PFSK-1 (cell line): ENCODE results near the gene KRT78.

Experiments
- FOXP2 ChIP-seq: optimal IDR thresholded peaks from 2 replicates; pipeline ENCODE3; 2011; ENCODE audit warnings: borderline replicate concordance, control low read depth, inconsistent platforms; ENCODE audit not compliant: insufficient read depth; ENCODE audit errors: extremely low read length, extremely low read depth
- POLR2AphosphoS5 ChIP-seq: IDR thresholded peaks from 2 replicates; pipeline ENCODE4 v1.6.1; 2012; ENCODE audit warnings: low read depth, mild to moderate bottlenecking, control low read depth, low read length, moderate library complexity
- SIN3A ChIP-seq: IDR thresholded peaks from 2 replicates; pipeline ENCODE4 v1.6.1; 2012; ENCODE audit warnings: mild to moderate bottlenecking, low read length, moderate library complexity, borderline replicate concordance; ENCODE audit not compliant: insufficient read depth
- TAF1 ChIP-seq: IDR thresholded peaks from 2 replicates; pipeline ENCODE4 v1.6.1; 2012; ENCODE audit warnings: low read length, control low read depth, borderline replicate concordance; ENCODE audit not compliant: insufficient read depth
- TF ChIP-seq, protein P1 (sequence below), 2 experiments: IDR thresholded peaks; 2 replicates each; pipeline versions ENCODE4 v1.6.1 to v1.8.0; 2011 to 2012; ENCODE audit warnings: low read depth in 2 of 2, low read length in 2 of 2, control low read depth in 1 of 2, inconsistent platforms in 1 of 2, mild to moderate bottlenecking in 1 of 2, moderate library complexity in 1 of 2; ENCODE audit not compliant: insufficient read depth in 1 of 2

Gene KRT78

GRCh38 chr12:52810554-52810953 lies 38.2 kb downstream of the KRT78 start:
- TF ChIP-seq SIN3A: no peak
- no peak for TF ChIP-seq TAF1
- no peak for TF ChIP-seq POLR2AphosphoS5
- TF ChIP-seq, protein P1, sequence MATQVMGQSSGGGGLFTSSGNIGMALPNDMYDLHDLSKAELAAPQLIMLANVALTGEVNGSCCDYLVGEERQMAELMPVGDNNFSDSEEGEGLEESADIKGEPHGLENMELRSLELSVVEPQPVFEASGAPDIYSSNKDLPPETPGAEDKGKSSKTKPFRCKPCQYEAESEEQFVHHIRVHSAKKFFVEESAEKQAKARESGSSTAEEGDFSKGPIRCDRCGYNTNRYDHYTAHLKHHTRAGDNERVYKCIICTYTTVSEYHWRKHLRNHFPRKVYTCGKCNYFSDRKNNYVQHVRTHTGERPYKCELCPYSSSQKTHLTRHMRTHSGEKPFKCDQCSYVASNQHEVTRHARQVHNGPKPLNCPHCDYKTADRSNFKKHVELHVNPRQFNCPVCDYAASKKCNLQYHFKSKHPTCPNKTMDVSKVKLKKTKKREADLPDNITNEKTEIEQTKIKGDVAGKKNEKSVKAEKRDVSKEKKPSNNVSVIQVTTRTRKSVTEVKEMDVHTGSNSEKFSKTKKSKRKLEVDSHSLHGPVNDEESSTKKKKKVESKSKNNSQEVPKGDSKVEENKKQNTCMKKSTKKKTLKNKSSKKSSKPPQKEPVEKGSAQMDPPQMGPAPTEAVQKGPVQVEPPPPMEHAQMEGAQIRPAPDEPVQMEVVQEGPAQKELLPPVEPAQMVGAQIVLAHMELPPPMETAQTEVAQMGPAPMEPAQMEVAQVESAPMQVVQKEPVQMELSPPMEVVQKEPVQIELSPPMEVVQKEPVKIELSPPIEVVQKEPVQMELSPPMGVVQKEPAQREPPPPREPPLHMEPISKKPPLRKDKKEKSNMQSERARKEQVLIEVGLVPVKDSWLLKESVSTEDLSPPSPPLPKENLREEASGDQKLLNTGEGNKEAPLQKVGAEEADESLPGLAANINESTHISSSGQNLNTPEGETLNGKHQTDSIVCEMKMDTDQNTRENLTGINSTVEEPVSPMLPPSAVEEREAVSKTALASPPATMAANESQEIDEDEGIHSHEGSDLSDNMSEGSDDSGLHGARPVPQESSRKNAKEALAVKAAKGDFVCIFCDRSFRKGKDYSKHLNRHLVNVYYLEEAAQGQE (IDR thresholded peaks at IDR 0.05; ENCODE audit: insufficient read depth in 1 of 2, low read depth in 2 of 2, low read length in 2 of 2): no peak
- no peak for TF ChIP-seq FOXP2

DNA sequence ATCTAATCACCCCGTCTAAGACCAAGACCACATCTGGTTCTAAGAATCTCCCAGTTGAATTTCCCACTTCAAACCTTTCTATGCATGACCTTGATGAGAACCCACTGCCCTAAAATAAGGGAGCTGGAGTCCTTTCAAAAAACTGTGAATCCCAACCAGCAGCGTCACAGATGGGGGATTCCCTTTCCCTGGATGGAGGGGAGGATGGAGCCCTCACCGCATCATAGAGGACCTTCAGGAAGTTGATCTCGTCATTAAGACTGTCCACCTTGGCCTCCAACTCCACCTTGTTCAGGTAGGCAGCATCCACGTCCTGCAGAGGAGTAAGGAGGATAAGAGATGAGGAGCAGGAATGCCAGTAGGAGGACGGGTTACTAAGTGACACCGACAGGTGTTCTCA lies 39.6 kb downstream of the KRT78 start:
- no peak for TF ChIP-seq TAF1
- TF ChIP-seq, protein P1 (IDR thresholded peaks at IDR 0.05; ENCODE audit: insufficient read depth in 1 of 2, low read depth in 2 of 2, low read length in 2 of 2): no peak
- TF ChIP-seq FOXP2: no peak
- TF ChIP-seq SIN3A: no peak
- no peak for TF ChIP-seq POLR2AphosphoS5

DNA sequence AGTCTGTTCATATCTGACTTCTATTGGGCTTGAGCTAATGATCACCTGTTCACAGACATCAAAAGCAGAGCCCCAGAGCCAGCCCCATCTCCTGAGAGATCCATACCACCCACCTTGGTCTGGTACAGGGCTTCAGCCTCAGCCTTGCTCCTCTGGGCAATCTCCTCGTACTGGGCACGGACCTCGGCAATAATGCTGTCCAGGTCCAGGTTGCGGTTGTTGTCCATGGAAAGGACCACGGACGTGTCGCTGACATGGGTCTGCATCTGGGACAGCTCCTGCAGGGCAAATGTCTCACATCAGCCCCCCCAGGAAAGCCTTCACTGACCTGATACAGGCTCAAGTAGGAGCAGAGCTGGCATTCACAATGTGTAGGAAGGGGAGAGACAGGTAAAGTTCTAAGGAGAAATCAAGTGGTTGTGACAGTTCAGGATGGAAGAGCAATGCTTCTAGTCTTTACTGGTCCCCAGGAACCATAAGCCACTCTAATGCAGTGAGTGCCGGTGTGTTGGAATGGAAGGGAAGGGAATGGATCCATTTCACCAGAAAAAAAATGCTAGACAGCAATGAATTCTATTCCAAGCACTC lies 40.1 kb downstream of the KRT78 start:
- TF ChIP-seq FOXP2 (no peak), SIN3A (no peak), POLR2AphosphoS5 (no peak), TAF1 (no peak)
- TF ChIP-seq, protein P1 (IDR thresholded peaks at IDR 0.05; ENCODE audit: insufficient read depth in 1 of 2, low read depth in 2 of 2, low read length in 2 of 2): no peak

DNA sequence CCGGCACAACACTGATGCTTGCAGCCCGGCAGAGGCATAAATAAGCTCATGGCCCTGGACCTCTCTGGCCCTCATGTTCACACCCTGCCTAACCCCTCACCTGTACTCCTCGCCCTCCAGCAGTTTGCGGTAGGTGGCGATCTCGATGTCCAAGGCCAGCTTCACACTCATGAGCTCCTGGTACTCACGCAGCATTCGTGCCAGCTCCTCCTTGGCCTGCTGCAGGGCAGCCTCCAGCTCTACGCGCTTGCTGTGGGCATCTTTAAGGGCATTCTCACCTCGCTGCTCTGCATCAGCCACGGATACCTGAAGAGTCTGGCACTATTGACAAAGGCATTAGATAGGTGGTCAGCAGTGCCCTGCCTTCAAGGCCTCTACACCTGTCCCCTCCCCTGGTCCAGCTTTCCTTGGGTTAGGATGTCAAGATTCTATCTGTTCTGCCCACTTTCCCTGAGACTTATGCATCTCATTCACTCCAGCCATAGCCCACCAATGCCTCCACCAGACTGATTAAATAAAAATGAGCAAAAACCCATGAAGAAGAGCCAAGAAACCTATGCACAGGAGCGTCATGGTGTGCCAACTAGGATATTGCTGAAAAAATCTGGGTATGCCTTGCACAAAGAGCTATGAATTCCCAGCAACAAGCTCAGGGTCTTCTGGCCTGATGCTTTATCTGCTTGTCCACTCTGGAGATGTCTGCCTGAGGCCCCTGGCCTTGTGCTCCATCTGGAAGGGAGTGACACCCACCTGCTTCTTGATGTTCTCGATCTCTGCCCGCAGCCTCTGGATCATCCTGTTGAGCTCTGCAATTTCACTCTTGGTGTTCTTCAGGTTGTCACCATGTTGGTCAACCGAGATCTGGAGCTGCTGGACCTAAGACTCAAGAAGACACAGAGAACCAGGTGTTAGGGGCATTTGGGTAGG lies 41.0 kb downstream of the KRT78 start:
- TF ChIP-seq, protein P1 (IDR thresholded peaks at IDR 0.05; ENCODE audit: insufficient read depth in 1 of 2, low read depth in 2 of 2, low read length in 2 of 2): no peak
- no peak for TF ChIP-seq SIN3A
- no peak for TF ChIP-seq POLR2AphosphoS5
- no peak for TF ChIP-seq TAF1
- TF ChIP-seq FOXP2: no peak
